Femur (tissue), 1 donor: ENCODE data around the gene PIBF1.
"Not testable (repeated sequence)": the region's sequence is repeated elsewhere in the genome, so short reads cannot be mapped to it uniquely, and the experiment has no call there.

Experiments used
- DNase-seq: peaks from one replicate; pipeline ENCODE4 v3.0.0-alpha.2; 2017

PIBF1 gene

DNA sequence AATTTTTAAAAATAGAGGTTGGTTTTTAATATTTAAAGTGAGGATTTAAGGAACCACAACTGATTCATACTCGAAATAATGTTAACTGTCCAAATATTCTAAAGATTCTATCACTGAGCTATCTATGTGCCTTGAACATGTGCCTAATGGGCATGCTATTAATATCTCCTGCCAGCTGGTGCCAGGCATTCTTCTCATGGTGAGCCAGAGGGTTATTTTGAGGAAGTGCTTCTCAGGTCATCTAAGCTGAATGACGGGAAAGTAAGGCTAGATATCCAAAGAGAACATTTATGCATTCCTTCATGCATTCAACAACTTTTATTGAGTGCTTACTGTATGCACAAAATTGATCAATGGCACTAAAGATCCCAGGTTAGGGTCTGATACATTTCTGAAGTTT lies 138.2 kb downstream of the PIBF1 start:
- DNase-seq, result peak; percentile 39

DNA sequence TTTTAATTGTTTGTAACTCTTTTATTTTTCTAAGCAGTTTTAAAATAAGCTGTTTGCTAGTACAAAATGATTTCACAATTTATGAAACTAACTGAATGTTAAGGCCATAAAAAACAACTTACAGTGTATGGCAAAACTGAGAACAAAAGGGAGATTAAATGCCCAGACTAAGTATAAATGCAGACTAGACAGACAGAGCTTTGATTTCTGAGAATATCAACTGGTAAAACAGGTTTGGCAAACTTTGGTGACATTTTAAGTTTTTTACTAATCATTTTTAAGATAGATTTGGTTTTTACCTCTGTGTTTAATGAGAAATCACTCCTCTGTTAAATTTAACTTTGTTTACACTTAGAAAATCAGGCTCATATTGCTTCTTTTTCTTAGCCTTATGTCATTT lies 149.4 kb downstream of the PIBF1 start:
- no peak for DNase-seq

DNA sequence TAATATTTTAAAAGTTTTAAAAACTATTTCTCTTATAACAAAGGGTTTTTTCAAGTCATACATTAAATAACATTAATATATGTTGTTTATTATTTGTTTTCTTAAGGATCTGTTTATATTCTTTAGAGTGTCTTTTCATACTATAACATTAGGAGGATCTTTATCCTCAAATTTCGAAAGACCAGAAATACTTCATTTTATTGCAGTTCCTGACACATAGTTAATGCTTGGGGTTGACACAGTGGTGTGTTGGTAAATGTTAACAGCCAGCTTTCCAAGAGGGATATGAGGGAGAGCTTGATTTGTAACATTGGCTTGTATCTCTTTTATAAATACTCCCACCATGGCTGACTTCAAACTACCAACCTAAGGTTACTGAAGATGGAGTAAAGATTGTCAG lies 150.3 kb downstream of the PIBF1 start:
- DNase-seq, result no peak

DNA sequence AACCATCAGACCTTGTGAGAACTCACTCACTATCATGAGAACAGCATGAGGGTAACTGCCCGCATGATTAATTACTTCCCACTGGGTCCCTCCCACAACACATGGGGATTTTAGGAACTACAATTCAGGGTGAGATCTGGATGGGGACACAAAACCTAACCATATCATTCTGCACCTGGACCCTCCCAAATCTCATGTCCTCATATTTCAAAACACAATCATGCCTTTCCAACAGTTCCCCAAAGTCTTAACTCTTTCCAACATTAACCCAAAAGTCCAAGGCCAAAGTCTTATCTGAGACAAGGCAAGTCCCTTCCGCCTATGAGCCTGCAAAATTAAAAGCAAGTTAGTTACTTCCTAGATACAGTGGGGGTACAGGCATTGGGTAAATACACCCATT lies 164.3 kb downstream of the PIBF1 start:
- DNase-seq, result not testable (repeated sequence)

DNA sequence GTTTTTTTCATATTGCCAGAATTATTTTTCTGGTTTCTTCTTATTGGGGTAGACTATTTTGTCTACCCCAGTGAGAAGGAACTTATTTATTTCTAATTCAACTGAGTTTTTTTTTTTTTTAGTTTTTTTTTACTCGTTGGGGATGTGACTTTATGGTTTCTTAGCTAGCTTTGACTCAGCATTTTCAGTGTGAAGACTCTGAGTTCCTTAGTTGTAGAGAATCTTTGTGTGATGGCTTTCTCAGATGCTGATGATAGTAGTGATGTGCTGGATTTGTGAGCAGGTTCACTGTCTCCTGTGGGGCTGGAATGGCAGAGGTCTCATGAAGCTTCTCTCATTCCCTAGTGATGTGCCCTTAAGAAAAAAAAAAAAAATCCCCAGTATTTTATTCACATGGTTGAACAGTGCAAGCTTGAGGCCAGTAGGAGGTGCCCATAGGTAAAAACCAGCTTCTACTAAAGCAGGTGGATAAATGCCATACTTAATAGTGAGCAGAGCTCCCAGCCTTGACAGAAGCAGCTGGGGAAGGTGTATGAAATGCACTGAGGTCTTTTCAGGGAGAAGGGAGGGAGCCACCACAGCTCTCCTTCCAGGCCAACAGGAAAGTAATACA lies 170.7 kb downstream of the PIBF1 start:
- no peak for DNase-seq

DNA sequence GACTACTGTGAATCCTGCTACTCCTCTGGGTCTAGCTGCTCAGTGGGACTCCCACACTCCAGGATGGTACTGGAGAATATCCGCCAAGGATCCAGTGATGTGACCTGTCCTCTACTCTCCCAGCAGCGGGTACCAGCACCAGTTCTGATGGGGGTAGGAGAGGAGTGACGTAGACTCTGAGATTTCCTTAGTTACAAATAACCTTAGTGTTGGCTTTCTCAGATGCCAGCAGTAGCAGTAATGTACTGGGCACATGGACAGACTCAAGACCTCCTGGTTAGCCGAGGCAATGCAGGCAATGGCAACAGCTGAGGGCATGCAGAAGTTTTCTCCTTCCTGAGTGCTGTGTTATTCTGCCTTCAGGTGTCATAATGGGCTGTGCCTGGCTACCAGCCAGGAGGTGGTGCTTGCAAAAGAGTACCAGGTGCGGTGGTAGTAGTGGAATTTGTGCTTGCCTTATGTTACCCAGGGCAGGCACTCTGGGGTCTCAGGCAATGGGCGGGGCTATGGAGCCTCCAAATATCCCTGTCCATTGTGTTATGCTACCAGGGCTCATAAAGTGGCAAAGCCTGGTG lies 171.5 kb downstream of the PIBF1 start:
- no peak for DNase-seq

DNA sequence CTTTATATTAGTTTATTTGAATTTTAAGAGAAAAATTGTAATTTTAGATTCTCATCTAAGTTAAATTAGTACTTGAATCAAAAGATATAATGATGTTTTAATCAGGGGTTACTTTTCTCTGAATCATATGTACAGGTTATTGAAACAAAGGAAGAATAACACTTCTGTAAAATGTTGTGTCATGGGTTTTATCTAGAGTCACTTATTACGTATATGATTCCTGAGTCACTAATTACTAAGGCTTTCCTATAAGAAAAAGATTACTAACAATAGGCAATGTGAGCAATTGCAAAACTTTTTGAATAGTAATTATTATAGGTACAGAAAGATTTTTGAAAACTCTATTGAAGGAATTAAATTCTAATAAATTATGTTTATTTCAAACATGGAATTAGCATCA lies 177.7 kb downstream of the PIBF1 start:
- no peak for DNase-seq

DNA sequence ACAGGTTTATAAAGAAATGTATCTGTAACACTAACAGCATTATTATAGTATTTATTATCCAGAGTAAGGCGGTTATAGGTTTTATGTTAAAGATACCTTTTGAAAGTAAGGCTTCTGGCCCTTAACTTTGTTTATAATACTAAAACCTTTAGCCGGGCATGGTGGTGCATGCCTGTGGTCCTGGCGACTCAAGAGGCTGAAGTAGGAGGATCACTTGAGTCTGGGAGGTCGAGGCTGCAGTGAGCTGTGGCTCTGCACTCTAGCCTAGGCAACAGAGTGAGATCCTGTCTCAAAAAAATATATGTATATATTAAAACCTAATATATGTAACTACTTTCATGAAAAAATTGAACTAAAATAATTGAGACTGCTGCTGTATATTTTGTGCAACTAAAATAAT lies 178.2 kb downstream of the PIBF1 start:
- DNase-seq, result no peak

DNA sequence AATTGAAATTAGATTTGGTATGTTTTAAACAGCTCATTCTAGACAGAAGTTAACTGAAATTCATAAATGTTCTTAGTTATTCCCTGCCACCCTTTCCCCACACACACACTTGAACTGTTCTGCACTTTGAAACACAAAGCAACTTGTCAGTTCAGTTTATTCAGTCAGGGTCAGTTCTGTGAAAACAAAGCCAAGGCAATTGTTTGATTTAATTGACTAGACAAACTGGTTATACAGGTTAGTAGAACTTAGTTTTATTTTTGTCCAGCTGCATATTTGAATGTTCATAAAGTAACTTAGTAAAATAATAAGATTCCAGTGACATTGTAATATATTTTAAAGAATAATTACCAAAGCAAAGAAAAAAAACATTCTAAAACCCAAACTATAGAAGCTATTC lies 178.6 kb downstream of the PIBF1 start:
- no peak for DNase-seq

DNA sequence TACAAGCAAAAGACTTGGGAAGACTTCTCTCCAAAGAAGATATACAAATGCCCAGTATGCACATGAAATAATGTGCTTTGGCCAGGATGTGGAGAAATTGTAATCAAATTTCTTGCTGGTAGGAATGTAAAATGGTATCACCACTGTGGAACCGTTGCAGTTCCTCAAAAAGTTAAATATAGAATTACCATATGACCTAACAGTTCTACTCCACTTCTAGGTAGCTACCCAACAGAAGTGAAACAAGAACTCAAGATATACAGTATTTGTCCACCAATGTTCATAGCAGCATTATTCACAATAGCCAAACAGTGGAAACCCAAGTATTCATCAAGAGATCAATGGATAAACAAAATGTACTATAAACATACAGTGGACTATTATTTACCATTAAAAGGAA lies 181.8 kb downstream of the PIBF1 start:
- DNase-seq, result no peak

DNA sequence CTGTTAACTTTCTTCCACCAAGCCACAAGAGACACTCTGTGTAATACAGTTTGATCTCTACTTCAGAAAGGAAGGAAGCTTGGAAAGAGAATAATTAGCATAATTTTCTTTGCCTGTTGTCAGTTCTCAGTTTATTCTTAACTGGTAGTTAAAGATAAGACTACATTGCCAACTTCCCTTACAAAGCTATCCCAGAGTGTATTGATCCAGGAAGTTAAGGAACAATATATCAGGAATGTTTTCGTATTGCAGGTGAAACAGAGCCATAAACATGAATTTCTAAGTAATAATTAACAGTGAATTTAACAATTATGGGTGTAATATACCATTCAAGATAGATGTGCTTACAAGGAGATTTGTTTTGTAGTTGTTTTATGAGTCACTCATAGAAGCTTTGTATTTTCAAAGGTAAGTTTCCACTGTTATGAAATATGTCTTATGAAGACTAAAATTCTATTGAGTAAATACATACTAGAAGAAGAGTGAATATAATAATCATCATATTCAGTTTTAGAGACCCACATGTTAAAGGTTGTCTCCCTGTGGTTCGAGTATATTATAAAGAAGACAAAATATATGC lies 188.5 kb downstream of the PIBF1 start:
- no peak for DNase-seq

DNA sequence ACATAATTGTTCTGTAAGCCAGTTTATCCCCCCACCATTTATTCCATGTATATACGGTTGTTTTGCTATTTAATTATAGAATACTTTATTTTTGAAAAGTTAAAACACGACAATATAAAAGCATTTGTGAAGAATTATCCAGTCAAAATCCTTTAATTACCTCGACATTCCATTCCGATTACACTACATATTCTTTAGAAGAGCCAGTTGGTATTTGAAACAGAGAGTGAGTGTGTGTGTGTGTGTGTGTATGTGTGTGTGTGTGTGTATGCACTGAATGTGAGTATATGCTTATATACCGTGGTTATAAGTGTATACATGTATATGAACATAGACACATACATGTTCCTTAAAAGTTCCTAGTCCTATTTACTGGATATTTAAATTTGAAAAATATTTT lies 189.0 kb downstream of the PIBF1 start:
- no peak for DNase-seq

DNA sequence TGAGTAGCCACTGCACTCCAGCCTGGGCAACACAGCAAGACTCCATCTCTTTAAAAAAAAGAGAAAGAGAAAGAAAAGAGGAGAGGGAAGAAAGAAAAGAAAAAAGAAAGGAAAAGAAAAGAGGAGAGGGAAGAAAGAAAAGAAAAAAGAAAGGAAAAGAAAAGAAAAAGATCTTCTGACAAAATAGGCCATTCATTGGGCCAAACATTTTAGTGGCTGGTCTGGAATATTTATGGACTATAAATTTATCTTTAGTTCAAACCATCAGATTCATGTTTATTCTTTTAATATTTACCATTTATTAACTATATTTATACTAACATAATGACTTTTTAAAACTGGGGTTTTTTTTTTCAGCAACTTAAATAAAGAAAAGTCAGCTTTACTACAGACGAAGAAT lies 191.3 kb downstream of the PIBF1 start:
- DNase-seq, result no peak

DNA sequence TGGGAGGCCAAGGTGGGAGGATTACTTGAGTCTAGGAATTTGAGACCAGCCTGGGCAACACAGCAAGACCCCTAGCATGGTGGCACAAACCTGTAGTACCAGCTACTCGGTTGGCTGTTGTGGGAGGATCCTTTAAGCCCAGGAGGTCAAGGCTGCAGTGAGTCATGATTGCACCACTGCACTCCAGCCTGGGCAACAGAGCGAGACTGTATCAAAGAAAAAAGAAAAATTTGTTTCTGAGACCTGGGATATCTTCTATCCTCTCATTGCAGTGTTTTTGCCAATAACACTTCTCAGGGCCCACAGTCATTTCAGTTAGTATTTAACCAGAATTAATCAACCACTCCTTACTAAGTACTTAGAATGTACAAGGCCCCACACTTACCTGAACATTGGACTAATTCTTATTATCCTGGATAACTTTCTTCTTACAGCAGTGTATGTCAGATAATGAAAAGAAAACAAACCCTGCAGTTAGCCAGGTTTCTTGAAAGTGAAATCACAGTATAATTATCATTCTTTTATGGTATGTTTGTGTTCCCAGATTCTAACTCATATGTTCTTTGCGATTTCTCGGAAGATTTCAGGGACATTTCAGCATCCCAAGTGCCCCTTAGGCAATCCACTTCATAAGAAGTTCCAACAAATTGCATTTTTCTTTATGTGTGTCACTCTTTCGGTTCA lies 201.3 kb downstream of the PIBF1 start:
- no peak for DNase-seq

DNA sequence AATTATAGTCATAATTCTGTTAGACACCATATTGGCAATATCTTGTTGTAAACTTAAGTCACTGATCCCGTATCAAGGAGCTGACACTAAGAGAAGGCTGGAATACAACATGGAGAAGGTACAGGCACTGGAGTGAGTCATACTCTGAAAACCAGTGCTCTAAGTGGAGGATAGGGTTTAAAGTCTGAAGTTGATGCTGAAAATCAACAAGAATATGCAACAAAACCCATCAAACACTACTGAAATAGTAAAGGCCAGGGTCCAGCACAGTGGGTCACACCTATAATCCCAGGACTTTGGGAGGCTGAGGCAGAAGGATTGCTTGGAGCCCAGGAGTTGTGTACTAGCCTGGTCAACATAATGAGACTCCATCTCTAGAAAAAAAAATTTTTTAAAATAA lies 203.7 kb downstream of the PIBF1 start:
- DNase-seq, result no peak

DNA sequence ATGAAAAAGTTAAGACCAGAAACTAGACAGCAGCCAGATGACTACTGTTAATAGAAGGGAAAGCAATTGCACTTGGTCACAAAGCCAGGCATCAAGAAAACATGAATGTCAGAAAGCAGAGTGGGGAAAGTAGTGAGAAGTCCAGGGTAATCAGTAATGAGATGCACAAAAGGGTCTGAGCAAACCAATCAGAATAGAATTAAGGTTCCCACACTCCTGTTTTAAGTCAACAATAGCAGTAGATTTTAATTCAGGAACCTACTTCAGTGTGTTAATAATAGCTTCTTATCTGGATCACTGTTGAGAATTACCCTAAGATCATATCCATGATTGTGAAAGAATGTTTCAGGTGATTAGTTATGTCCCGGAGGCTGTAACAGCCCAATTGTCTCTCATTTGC lies 204.3 kb downstream of the PIBF1 start:
- DNase-seq, result no peak

DNA sequence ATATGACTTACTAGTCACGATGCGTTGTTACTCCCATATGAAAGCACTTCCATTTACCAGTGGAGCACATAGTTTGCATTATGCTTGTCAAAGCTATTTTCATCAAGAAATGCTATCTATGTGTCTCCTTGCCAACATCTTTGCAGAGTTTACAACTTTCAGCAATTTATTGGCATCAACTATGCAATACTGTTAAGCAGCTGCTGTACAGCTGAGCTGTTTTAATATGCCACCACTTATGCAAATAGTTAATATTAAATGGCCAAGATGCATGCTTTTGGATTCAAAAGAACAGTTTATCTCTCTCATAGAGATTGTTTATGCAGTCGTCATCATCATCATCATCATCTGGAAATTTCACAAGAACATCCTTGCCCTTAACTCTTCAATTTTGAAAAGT lies 209.0 kb downstream of the PIBF1 start:
- no peak for DNase-seq

DNA sequence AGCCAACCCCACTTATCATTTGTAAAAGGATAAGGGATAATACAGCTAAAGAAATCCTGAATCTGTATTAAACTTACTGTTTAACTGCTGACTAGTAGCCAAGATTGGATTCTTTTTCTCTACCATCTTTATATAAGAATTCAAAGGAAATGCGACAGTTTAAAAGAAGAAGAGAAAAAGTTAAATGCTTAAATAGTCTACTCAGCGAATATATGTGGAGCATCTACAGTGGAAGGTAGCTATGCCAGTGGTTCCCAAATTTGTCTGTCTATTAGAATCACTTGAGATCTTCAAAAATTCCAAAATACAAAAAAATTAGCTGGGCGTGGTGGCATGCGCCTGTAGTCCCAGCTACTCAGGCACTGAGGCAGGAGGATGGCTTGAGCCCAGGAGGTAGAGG lies 216.1 kb downstream of the PIBF1 start:
- no peak for DNase-seq

DNA sequence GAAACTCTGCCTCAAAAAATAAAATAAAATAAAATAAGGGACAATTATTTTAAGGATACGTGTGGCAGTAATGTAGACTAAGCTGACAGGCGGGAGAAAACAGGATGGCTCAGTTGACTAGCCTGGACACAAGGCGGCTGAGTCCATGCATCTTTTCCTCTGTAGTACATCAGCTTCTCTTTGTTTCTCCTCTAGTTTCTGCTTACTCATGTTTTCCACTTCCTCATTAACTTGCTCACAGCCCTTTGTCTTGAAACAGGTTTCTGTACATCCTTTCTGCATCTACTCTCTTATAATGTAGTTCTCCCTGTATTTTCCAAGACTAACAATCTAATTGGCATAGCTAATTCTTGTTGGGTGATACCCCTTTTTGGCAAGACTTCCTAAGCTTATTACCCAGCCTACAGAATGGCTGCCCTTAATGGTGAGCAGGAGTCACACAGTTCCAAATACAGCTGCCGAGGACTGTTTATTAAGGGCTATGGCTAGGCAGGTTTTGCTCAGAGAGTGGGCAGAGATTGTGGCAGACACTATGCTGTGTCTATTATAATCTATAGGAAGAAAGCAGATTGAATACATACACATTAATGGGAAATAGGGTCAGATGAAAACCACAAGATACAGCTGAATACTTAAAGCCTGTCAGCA lies 218.2 kb downstream of the PIBF1 start:
- no peak for DNase-seq

DNA sequence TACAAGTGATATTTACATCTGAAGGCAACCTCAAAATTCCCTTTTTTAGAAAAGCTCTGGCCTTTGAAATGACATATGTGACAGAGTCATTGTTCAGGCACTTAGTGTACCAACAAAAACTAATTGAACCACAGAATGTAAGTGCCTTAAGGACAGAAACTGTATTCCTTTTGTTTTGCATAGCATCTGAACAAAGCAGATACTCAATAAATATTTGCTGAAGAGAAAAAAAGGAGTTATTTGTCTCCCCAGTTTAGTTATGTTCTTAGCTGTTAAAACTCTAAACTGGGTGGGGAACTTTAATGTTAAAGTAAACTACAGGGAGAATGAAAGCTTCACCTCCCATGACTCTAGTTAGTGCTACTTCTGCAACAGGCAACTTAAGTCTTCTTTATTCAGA lies 220.0 kb downstream of the PIBF1 start:
- no peak for DNase-seq

DNA sequence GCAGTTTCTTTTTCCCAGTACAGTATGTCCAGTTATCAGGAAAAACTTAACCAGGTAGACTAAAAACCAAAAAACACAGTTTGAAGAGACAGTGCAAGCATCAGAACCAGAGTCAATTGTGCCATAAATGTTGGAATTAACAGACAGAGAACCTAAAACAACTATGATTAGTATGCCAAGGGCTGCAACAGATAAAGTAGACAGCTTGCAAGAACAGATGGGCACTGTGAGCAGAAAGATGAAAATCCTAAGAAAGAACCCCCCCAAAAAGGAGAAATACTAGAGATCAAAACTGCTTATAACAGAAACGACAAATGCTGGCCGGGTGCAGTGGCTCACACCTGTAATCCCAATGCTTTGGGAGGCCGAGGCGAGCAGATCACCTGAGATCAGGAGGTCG lies 229.8 kb downstream of the PIBF1 start:
- DNase-seq, result no peak

DNA sequence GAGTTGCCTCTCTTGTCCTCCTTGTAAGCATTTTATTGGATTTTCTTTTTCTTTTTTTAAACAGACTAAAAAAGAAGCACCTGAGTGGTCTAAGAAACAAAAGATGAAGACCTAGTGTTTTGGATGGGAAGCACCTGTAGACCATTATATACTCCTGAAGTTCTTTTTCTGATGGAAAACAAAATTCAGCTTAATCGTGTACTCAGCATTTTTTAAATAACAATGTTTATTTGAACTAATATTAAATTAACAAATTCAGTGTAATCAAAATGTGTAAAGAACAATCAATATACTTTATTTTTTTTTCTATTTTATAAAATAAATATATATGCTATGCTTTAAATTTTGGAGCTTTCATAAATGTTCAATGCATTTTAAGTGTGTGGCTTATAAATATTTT lies 233.9 kb downstream of the PIBF1 start:
- no peak for DNase-seq

DNA sequence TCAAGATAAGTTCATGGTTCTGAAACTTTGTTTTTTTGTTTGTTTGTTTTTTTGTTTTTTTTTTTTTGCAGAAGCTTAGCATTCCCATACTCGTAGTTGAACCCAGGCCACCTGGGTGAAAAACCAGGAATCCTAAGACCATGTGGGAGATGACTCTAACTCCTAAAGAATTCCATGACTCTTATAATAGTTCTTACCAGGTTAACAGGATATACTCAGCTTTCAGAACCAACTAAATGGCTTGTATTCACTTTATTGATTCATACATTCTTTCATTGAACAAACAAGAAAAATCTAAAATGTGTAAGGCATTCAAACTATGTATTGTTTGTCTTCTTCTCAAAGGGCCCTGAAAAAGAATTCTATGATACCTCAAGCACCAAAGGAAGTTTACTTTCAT lies 236.4 kb downstream of the PIBF1 start:
- no peak for DNase-seq
